PC-3 (cell line): ENCODE data around the gene IPCEF1. TPM values are rescaled to one million over a fixed set of nuclear protein-coding genes. Genes with fewer than 3 reads are reported as not detected.

Source experiments
- ATAC-seq: fragments of 200-7000 bp; cut with Tn5 transposase; 2 replicates; pipeline ENCODE4 v1.9.1; 2020; ENCODE audit warnings: mild to moderate bottlenecking, moderate library complexity
- BruUV-seq: library from RNA; stranded (reverse); fragments of 400-500 nt; replicated peaks from 2 replicates; lab custom pipeline; 2021; lab: Mats Ljungman, UMichigan
- CTCF ChIA-PET: fragments of 300-600 bp; sonication (Branson Sonifier 250); formaldehyde crosslinking; loops from one replicate; lab custom pipeline; 2022; ENCODE audit warnings: antibody characterized with exemption; lab: Charles Lee
- POLR2A ChIA-PET: fragments of 300-600 bp; sonication (Branson Sonifier 250); formaldehyde crosslinking; loops from one replicate; lab custom pipeline; 2022; ENCODE audit warnings: antibody characterized with exemption; ENCODE audit not compliant: unreplicated experiment; lab: Charles Lee
- DNase-seq: peaks from one replicate; pipeline ENCODE4 v3.0.0-alpha.2; 2015
- H2AFZ ChIP-seq: fragments of 300-600 bp; sonication (generic); 2 replicates; pipeline ENCODE4 v1.6.0; 2016; ENCODE audit warnings: antibody characterized with exemption, low read length
- H3F3A ChIP-seq: fragments of 300-600 bp; sonication (generic); one replicate; pipeline ENCODE4 v1.6.0; 2017; ENCODE audit warnings: antibody characterized with exemption, low read length, control low read depth, mild to moderate bottlenecking; ENCODE audit not compliant: unreplicated experiment
- H3K27ac ChIP-seq: fragments of 300-600 bp; sonication (generic); 2 replicates; pipeline ENCODE4 v1.5.1; 2016; ENCODE audit warnings: mild to moderate bottlenecking, low read length
- H3K27me3 ChIP-seq: fragments of 300-600 bp; sonication (generic); 2 replicates; pipeline ENCODE4 v1.6.1; 2016; ENCODE audit warnings: low read length, mixed read lengths
- H3K36me3 ChIP-seq: fragments of 300-600 bp; sonication (generic); 2 replicates; pipeline ENCODE4 v1.6.1; 2016; ENCODE audit warnings: low read depth, mixed run types, low read length, mixed read lengths
- H3K4me1 ChIP-seq: fragments of 300-600 bp; sonication (generic); 2 replicates; pipeline ENCODE4 v1.5.1; 2016; ENCODE audit warnings: low read length; ENCODE audit not compliant: insufficient read depth
- H3K4me2 ChIP-seq: fragments of 300-600 bp; sonication (generic); 2 replicates; pipeline ENCODE4 v1.6.0; 2016; ENCODE audit warnings: low read length
- H3K4me3 ChIP-seq: fragments of 300-600 bp; sonication (generic); 2 replicates; pipeline ENCODE4 v1.5.1; 2016; ENCODE audit warnings: mild to moderate bottlenecking, low read length, mixed read lengths
- H3K79me2 ChIP-seq: fragments of 300-600 bp; sonication (generic); 2 replicates; pipeline ENCODE4 v1.6.1; 2017; ENCODE audit warnings: low read length, mixed read lengths
- H3K9ac ChIP-seq: fragments of 300-600 bp; sonication (generic); 2 replicates; pipeline ENCODE4 v1.6.0; 2016; ENCODE audit warnings: mild to moderate bottlenecking, low read length
- H3K9me2 ChIP-seq: fragments of 300-600 bp; sonication (generic); replicated peaks from 2 replicates; pipeline ENCODE4 v1.6.1; 2016; ENCODE audit warnings: mixed run types, low read length, mixed read lengths
- H3K9me3 ChIP-seq: fragments of 300-600 bp; sonication (generic); 2 replicates; pipeline ENCODE4 v1.6.1; 2016; ENCODE audit warnings: low read length, mixed read lengths
- H4K20me1 ChIP-seq: fragments of 300-600 bp; sonication (generic); 2 replicates; pipeline ENCODE4 v1.6.1; 2016; ENCODE audit warnings: low read length, mixed read lengths
- EZH2 ChIP-seq: fragments of 300-600 bp; sonication (generic); IDR thresholded peaks from one replicate; pipeline ENCODE4 v1.6.1; 2017; ENCODE audit warnings: antibody characterized with exemption, mild to moderate bottlenecking, low read length; ENCODE audit not compliant: unreplicated experiment
- EZH2phosphoT487 ChIP-seq: fragments of 300-600 bp; sonication (generic); IDR thresholded peaks from 2 replicates; pipeline ENCODE4 v1.6.1; 2018; ENCODE audit warnings: mild to moderate bottlenecking, antibody characterized with exemption, low read length, borderline replicate concordance
- intact Hi-C: fragments of 100-400 bp; cut with micrococcal nuclease; formaldehyde crosslinking; loops from 2 replicates; pipeline ENCODE4 v1.9.0; 2023
- total RNA-seq: library from RNA; depleted of rRNA; stranded (reverse); fragments of >200 nt; gene quantifications from 2 replicates; pipeline ENCODE4 v1.2.3, GENCODE V29; 2014
- TF ChIP-seq, protein P1 (sequence below): fragments of 300-600 bp; sonication (generic); conservative IDR thresholded peaks from 2 replicates; pipeline ENCODE4 v1.5.1; 2017; ENCODE audit warnings: antibody characterized with exemption, low read depth, mild to moderate bottlenecking, low read length

Gene IPCEF1
- total RNA-seq, 1 experiment from 2014 or later: 0.29 TPM

DNA sequence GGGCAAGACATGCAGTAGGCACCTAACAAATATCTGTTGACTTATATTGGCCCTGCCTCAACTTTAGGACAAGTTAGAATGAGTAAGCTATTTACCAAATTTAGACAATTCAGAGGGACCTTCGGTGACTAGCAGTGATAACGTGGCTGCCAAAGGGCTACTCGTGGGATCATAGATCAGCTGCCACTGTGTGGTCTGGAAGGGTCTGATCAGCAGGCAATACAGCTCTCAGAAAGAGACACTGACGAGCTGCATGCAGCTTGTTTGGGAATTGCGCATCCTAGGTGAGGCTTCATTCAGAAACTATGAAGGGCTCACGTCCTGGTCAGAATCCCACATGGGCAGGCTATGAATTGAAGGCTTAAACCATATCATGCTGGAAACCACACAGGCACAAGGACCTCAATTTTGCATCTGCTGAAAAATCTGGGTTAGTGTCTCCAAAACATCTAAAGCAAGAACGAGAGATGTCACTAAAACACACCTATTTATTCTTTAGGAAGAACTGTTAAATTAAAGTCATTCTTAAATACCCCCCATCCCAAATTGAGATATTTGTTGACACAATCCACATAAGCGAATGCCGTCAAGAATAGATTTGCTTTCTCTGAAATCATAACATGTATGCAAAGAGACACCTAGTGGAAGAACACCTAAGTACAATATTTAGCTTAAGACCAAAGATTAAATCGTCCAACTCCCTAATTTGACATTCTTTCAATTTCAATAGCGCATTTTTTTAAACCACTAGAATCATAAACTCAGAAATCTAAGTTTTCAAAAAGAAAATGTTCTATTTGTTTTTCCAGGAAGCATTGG, 79.6 kb downstream of the IPCEF1 start:
- CTCF ChIA-PET: interaction anchor here (0.7 to 1.4 kb wide), 3 partner anchors 15 to 181 kb away, joined by 3 to 10 read pairs (median 3); no protein-coding TSS in a partner anchor
- peak; percentile 70 for ATAC-seq
- BruUV-seq: no TSS peak

DNA sequence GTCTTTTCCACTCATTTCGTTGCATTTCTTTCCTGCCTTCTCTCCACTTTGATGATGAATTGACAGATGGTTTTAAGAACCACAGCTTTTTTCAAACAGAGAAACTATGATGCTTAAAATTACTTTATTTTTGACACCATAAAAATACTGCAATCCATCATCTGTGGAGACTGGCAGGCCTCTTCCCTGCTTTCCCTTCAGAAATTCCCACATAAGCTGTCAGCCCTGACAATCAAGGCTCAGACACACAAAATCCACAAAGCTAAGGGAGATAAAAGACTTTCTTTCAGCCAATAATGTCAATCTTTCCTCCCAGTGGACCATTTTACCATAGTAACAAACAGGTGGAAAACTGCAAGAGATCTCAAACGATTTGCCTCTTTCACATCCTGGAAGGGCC, 82.4 kb downstream of the IPCEF1 start:
- H3F3A ChIP-seq: no peaks in the 10 kb centered on the region
- H3K9ac ChIP-seq: no peak overlapping the region
- no peaks in the 10 kb centered on the region for H3K4me1 ChIP-seq
- no peaks in the 10 kb centered on the region for H3K79me2 ChIP-seq
- DNase-seq (no peak), ATAC-seq (no peak)
- no peak overlapping the region for H3K27ac ChIP-seq
- no peaks in the 10 kb centered on the region for H3K9me2 ChIP-seq
- no peaks in the 10 kb centered on the region for H3K27me3 ChIP-seq
- no peaks in the 10 kb centered on the region for H3K36me3 ChIP-seq
- POLR2A ChIA-PET: interaction anchor here (0.6 kb wide), 1 partner anchor 131 kb away, joined by 3 read pairs; no protein-coding TSS in a partner anchor
- CTCF ChIA-PET: no interaction called here
- no peak overlapping the region for H2AFZ ChIP-seq
- TF ChIP-seq, protein P1, sequence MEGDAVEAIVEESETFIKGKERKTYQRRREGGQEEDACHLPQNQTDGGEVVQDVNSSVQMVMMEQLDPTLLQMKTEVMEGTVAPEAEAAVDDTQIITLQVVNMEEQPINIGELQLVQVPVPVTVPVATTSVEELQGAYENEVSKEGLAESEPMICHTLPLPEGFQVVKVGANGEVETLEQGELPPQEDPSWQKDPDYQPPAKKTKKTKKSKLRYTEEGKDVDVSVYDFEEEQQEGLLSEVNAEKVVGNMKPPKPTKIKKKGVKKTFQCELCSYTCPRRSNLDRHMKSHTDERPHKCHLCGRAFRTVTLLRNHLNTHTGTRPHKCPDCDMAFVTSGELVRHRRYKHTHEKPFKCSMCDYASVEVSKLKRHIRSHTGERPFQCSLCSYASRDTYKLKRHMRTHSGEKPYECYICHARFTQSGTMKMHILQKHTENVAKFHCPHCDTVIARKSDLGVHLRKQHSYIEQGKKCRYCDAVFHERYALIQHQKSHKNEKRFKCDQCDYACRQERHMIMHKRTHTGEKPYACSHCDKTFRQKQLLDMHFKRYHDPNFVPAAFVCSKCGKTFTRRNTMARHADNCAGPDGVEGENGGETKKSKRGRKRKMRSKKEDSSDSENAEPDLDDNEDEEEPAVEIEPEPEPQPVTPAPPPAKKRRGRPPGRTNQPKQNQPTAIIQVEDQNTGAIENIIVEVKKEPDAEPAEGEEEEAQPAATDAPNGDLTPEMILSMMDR: no peak
- TF ChIP-seq EZH2: no peak
- no peak for TF ChIP-seq EZH2phosphoT487
- intact Hi-C loops: no loop called here
- H3K4me3 ChIP-seq: no peak overlapping the region
- BruUV-seq: no TSS peak
- no peaks in the 10 kb centered on the region for H4K20me1 ChIP-seq
- no peaks in the 10 kb centered on the region for H3K9me3 ChIP-seq
- H3K4me2 ChIP-seq: no peak overlapping the region

More for the DNA sequence above, 79.6 kb downstream of the IPCEF1 start:
- Histone ChIP-seq H3K9me3 (no peaks in the 10 kb centered on the region), H3K36me3 (no peaks in the 10 kb centered on the region), H3K4me3 (peak overlapping the region; percentile 72), H3K9ac (peak overlapping the region; percentile 34; the same call in 1 of the 2 replicates), H3K79me2 (no peaks in the 10 kb centered on the region), H3F3A (no peaks in the 10 kb centered on the region), H2AFZ (peak overlapping the region; percentile 95), H3K9me2 (no peaks in the 10 kb centered on the region), H3K27me3 (no peaks in the 10 kb centered on the region), H3K4me1 (no peaks in the 10 kb centered on the region), H3K27ac (no peak overlapping the region), H4K20me1 (no peaks in the 10 kb centered on the region), H3K4me2 (peak overlapping the region; percentile 93)
- no peak for TF ChIP-seq EZH2
- TF ChIP-seq, protein P1: peak; percentile 68
- peak; percentile 60 for DNase-seq
- intact Hi-C loops: loop anchor here (1.0 kb wide), 2 partner anchors 93 to 123 kb away; no protein-coding TSS in a partner anchor
- POLR2A ChIA-PET: no interaction called here

- ATAC-seq (no peak), DNase-seq (no peak)
- intact Hi-C loops: no loop called here
- no peaks in the 10 kb centered on the region for H3F3A ChIP-seq
- H3K9ac ChIP-seq: no peak overlapping the region
- no peak overlapping the region for H2AFZ ChIP-seq
- H3K27me3 ChIP-seq: no peaks in the 10 kb centered on the region
- ChIA-PET POLR2A (no interaction called here), CTCF (no interaction called here)
- no peaks in the 10 kb centered on the region for H3K79me2 ChIP-seq
- no peak overlapping the region for H3K4me2 ChIP-seq
- TF ChIP-seq, protein P1: no peak
- TF ChIP-seq EZH2 (no peak), EZH2phosphoT487 (no peak)
- H3K4me3 ChIP-seq: no peak overlapping the region
- BruUV-seq: no TSS peak
- H3K4me1 ChIP-seq: no peaks in the 10 kb centered on the region
- no peaks in the 10 kb centered on the region for H4K20me1 ChIP-seq
- no peaks in the 10 kb centered on the region for H3K36me3 ChIP-seq
- H3K9me3 ChIP-seq: no peaks in the 10 kb centered on the region
- no peak overlapping the region for H3K27ac ChIP-seq
- no peaks in the 10 kb centered on the region for H3K9me2 ChIP-seq
These were observed 88.1 kb downstream of the IPCEF1 start for GRCh38 chr6:154268486-154268885.
